ENCODE measurements around the gene SLIT3. TPM values are rescaled to one million over a fixed set of nuclear protein-coding genes. Genes with fewer than 3 reads are reported as not detected.
"Not testable (repeated sequence)": the region's sequence is repeated elsewhere in the genome, so short reads cannot be mapped to it uniquely, and the experiment has no call there.

The SLIT3 gene
- total and polyA plus RNA-seq, 2 donors, result 64.7 to 109 TPM

DNA sequence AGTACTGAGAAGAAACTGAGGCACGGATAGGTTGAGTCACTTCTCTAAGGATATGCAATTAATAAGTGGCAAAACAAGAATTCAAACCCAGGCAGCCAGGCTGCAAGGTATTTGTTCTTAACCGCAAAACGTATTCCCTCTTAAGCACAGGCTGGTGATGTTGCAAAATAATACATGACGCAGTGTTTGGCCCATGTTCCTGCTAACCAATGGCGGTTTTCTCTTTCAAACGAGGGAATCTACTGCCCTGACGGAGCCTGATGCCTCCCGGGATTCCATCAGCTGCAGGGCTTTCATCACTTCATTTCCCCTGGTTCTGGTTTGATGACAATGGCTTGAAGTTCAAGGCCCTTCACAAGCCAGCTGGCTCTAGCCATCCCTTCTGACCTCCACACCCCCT is 154.8 kb downstream of the SLIT3 start:
- WGBS, result 90% methylated on average over 8 of the region's 8 CpGs

DNA sequence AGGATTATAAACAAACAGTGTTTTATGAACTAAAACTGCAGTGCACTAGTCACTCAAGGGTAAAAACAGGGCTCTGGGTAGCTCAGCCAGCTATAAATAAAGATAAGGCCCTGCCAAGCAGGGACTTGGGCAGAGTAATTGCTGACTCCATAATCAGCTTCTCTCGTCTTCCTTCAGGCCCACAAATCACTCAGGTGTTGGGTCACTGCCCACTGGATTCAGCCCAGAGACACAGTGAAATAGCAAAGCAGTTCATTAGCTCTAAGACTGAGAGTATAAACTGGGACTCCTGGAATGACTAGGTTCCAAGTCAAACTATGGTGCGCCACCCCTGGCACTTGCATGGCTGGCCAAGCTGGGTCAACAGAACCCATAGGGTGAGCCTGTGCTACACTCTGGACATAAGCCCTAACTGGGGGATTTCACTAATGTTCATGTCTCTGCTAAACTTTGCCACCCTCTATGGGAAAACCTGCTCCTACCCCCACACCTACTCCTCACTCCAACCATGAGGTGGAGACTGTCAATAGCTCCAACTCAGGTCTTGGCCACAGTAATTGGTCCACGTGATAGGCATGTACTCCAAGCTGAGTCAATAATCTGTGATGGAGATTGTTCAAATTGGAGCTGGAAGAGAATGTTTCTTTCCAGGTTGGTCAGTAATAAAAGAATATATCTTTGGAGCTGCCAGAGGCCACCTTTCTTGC is 158.5 kb downstream of the SLIT3 start:
- Histone ChIP-seq H3K27ac (ENCODE audit: low read depth) (no peak overlapping the region), H3K4me1 (ENCODE audit: insufficient read depth) (peaks cover 1% of the 10 kb centered on the region), H3K36me3 (ENCODE audit: insufficient read depth) (no peaks in the 10 kb centered on the region), H3K4me3 (ENCODE audit: low read depth, low read length) (no peak overlapping the region)
- DNase-seq (ENCODE audit: extremely low spot score), result peak; percentile 79
- WGBS, result 33% methylated on average over 3 of the region's 3 CpGs

More for the DNA sequence above, 154.8 kb downstream of the SLIT3 start:
- no peak overlapping the region for H3K4me3 ChIP-seq (ENCODE audit: low read depth, low read length)
- no peak overlapping the region for H3K27ac ChIP-seq (ENCODE audit: low read depth)
- H3K4me1 ChIP-seq (ENCODE audit: insufficient read depth), result no peaks in the 10 kb centered on the region
- no peaks in the 10 kb centered on the region for H3K36me3 ChIP-seq (ENCODE audit: insufficient read depth)
- no peak for DNase-seq (ENCODE audit: extremely low spot score)

DNA sequence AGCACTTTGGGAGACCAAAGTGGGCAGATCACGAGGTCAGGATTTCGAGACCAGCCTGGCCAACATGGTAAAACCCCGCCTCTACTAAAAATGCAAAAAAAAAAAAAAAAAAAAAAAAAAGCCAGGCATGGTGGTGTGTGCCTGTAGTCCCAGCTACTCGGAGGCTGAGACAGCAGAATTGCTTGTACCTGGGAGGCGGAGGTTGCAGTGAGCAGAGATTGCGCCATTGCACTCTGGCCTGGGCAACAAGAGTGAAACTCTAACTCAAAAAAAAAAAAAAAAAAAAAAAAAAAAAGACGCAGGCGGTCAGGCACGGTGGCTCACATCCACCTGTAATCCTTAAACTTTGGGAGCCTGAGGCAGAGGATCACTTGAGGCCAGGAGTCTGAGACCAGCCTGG is 160.7 kb downstream of the SLIT3 start:
- WGBS, result 92% methylated on average over 9 of the region's 9 CpGs
- not testable (repeated sequence) for H3K27ac ChIP-seq (ENCODE audit: low read depth); H3K4me3 ChIP-seq (ENCODE audit: low read depth, low read length); H3K4me1 ChIP-seq (ENCODE audit: insufficient read depth); DNase-seq (ENCODE audit: extremely low spot score); H3K36me3 ChIP-seq (ENCODE audit: insufficient read depth)

DNA sequence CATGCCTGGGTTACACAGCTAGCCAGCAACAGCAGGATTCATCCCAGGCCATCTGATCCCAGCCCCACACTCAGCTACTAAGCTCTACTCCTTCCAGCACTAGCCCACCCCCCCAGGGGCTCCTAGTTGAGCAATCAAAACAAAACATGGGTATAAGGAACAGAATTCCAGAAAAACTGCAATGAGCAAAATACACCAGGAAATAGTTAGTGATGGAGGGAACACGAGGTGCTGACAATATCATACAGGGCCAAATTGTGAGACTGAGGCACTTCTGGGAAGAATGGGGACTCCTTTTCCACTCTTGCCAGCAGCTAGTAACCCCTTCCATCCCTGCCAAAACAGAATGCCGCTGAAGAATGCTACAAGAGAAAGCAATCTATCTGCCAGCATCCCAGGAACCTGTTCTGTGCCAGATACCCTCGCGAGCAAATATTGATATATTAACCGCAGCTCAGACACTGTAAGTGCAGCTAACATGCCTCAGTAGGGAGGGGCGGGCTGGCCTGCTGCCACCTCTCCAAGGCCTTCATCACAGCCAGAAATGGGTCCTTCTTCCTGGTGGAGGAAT is 161.4 kb downstream of the SLIT3 start:
- no peaks in the 10 kb centered on the region for H3K36me3 ChIP-seq (ENCODE audit: insufficient read depth)
- WGBS, result 62% methylated on average over 6 of the region's 6 CpGs
- peaks cover 1% of the 10 kb centered on the region for H3K4me1 ChIP-seq (ENCODE audit: insufficient read depth)

DNA sequence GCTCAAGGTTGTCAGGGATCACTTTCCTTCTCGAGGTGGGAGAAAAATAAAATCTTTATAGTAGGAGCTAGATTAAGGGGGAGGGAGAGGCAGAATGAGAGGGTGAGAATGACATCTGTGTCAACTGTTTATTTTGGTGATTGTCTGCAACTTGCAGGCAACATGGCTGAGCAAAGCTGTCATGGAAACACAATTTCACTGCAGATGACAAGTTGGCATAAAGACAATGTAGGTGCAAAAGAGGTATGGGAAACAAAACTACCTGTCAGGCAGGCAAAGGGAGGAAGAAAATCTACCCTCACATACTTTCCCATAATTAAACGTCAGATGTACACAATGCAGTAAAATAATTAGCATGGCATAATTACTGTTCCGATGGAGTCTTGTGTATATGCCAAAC is 167.4 kb downstream of the SLIT3 start:
- H3K4me3 ChIP-seq (ENCODE audit: low read depth, low read length), result no peak overlapping the region
- H3K36me3 ChIP-seq (ENCODE audit: insufficient read depth), result no peaks in the 10 kb centered on the region
- DNase-seq (ENCODE audit: extremely low spot score), result no peak
- no peaks in the 10 kb centered on the region for H3K4me1 ChIP-seq (ENCODE audit: insufficient read depth)
- WGBS, result 89% methylated on average over 3 of the region's 3 CpGs
- no peak overlapping the region for H3K27ac ChIP-seq (ENCODE audit: low read depth)

More for the DNA sequence above, 161.4 kb downstream of the SLIT3 start:
- Histone ChIP-seq H3K27ac (ENCODE audit: low read depth) (no peak overlapping the region), H3K4me3 (ENCODE audit: low read depth, low read length) (no peak overlapping the region)
- DNase-seq (ENCODE audit: extremely low spot score), result peak; percentile 55

DNA sequence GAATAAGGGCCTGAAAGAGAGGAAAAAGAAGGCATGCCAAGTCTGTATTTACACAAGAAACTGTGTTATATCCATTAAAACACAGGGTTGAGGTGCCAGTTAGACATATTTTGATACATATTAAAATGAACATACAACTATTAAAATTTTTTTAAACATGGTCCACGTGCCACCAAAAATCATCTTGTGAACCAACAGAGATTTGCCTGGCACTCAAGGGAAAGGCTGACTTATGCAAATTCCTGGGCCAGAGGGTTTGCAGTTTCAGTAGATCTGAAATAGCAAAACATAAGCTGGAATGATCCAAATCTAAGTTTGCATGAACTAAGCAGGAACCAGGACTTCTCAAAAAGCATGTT is 168.7 kb downstream of the SLIT3 start:
- Histone ChIP-seq H3K4me3 (ENCODE audit: low read depth, low read length) (no peak overlapping the region), H3K36me3 (ENCODE audit: insufficient read depth) (no peaks in the 10 kb centered on the region), H3K4me1 (ENCODE audit: insufficient read depth) (no peaks in the 10 kb centered on the region), H3K27ac (ENCODE audit: low read depth) (no peak overlapping the region)
- no peak for DNase-seq (ENCODE audit: extremely low spot score)
- 75% methylated on average over 1 of the region's 1 CpG for WGBS

DNA sequence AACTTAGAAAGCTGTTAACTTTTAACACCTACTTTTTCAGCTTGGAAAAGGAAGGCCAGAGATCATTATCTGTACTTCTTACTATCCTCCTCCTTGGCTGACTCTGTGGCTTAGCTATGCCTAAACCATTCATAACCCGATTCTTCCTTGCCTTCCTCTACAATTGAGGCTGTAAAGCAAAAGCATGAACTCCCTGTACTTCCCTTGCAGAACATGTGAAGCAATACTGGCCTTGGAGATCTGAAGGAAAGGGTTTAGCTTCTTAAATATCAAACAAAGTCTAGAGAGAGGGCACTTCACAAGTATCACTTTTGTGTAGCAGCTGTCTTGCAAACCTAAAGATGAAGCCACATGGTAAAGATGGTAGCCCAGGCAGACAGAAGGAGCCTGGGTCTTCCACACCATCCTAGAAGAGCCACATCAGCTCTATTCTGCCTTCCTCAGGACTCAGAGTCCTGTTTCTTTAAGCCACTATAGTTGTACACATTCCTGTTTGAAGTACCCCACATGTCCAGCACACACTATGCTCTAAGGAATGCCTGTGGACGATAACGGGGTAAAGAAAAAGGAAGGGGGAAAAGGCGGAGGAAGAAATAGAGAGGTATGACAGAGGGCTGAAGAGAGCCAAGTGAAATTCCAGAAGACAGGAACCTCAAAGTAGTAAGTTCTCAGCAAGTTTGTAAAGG is 169.2 kb downstream of the SLIT3 start:
- Histone ChIP-seq H3K4me1 (ENCODE audit: insufficient read depth) (no peaks in the 10 kb centered on the region), H3K36me3 (ENCODE audit: insufficient read depth) (no peaks in the 10 kb centered on the region), H3K27ac (ENCODE audit: low read depth) (no peak overlapping the region), H3K4me3 (ENCODE audit: low read depth, low read length) (no peak overlapping the region)
- WGBS, result 43% methylated on average over 4 of the region's 4 CpGs
- DNase-seq (ENCODE audit: extremely low spot score), result no peak

DNA sequence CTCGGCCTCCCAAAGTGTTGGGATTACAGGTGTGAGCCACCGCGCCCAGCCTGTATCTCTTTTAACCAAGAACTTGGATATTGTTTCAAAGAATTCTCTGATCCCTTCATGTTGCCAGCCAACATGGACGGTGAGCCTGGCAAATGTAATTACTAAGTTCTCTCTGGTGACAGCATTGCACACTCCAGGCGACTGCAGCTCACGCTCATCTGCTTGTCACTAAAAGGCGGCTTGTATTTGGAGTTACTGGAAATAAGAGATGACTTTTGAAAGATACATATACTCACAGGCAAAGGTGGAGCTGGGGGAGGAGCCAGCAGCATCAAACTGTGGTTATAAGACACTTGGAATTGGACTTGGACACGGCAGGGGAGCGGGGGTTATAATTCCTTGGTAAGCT is 172.3 kb downstream of the SLIT3 start:
- DNase-seq (ENCODE audit: extremely low spot score), result no peak
- Histone ChIP-seq H3K27ac (ENCODE audit: low read depth) (no peak overlapping the region), H3K36me3 (ENCODE audit: insufficient read depth) (no peaks in the 10 kb centered on the region), H3K4me3 (ENCODE audit: low read depth, low read length) (no peak overlapping the region), H3K4me1 (ENCODE audit: insufficient read depth) (no peaks in the 10 kb centered on the region)
- 95% methylated on average over 9 of the region's 9 CpGs for WGBS

DNA sequence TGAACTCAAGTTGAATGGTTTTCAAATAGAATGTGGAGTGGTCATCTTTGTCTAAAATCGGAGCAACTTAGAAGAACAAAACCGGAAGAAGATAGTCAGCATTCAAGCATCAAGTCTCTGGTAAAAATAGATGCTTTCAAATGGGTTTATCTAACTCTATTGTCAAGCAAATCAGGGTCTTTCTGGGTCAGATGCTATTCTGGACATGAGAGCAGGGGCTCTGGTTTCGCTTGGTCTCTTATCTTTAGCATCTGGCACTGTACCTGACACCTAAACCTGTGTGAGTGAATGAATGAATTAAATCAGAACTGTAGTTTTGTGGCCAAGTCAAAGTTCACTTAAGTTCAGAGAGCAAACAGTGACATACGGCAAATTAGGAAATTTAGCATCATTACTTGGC is 173.5 kb downstream of the SLIT3 start:
- Histone ChIP-seq H3K36me3 (ENCODE audit: insufficient read depth) (no peaks in the 10 kb centered on the region), H3K4me1 (ENCODE audit: insufficient read depth) (no peaks in the 10 kb centered on the region), H3K4me3 (ENCODE audit: low read depth, low read length) (no peak overlapping the region), H3K27ac (ENCODE audit: low read depth) (no peak overlapping the region)
- DNase-seq (ENCODE audit: extremely low spot score), result no peak
- 80% methylated on average over 4 of the region's 4 CpGs for WGBS

DNA sequence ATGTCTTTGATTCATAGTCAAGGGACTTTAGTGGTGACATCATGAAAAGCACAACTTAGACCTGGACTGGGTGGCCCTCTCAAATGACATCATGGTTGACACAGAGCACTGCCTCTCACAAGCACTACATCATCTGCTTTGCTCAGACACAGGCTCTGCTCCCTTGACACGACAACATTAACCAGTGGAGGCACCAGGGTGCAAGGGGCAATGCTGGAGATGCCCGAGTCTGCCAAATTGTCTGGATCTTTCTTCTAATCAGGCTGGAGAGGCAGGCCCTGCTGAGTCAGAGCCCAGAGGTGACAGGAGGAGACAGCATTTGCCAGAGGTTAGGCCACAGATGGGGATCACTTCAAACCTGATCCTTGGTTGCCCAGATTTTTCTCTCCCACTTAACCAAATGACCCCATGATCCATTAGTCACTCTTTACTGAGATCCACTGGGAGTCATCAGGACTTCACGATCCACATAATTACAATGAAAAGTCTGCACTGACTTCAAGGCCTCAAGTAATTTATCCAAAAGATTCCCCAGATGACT is 174.4 kb downstream of the SLIT3 start:
- no peak for DNase-seq (ENCODE audit: extremely low spot score)
- H3K36me3 ChIP-seq (ENCODE audit: insufficient read depth), result no peaks in the 10 kb centered on the region
- no peak overlapping the region for H3K27ac ChIP-seq (ENCODE audit: low read depth)
- 85% methylated on average over 3 of the region's 3 CpGs for WGBS
- H3K4me3 ChIP-seq (ENCODE audit: low read depth, low read length), result no peak overlapping the region
- no peaks in the 10 kb centered on the region for H3K4me1 ChIP-seq (ENCODE audit: insufficient read depth)

DNA sequence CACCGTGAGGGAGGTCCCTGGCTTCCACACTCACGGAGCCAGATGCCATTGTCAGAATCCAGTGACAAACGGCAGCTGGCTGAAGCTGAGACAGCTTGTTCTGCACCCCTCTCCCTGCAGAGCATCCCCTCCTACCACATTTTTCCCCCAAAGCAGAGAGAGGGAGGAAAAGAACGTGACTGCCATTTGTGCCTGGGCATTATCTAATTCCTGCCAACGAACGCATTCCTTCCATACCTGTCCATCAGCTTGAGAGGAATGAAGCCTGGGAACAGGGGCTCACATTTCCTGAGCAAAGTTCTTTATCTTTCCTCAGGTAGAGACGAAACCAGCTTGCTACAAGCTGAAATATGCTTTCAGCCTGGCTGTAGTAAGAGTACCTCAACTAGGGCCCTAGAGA is 175.4 kb downstream of the SLIT3 start:
- H3K4me1 ChIP-seq (ENCODE audit: insufficient read depth), result no peaks in the 10 kb centered on the region
- WGBS, result 73% methylated on average over 7 of the region's 7 CpGs
- no peak for DNase-seq (ENCODE audit: extremely low spot score)
- H3K4me3 ChIP-seq (ENCODE audit: low read depth, low read length), result no peak overlapping the region
- H3K27ac ChIP-seq (ENCODE audit: low read depth), result no peak overlapping the region
- no peaks in the 10 kb centered on the region for H3K36me3 ChIP-seq (ENCODE audit: insufficient read depth)

DNA sequence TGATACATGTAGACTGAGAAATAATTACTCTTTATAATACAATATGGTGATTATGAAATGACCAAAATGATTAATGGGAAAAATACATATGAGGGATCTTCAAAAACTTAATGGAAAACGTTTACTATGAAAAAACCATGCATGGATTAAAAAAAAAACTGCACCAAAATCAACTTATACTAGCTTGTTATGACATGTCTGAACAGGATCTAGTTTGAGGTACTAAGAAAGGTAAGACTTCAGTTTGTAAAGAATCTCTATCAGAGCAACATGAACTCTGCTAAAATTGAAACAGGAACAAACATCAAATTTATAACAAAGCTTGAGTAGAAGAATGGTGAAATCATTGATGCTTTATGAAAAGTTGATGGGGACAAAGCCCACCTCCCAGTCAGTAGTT is 178.0 kb downstream of the SLIT3 start:
- 82% methylated on average over 1 of the region's 1 CpG for WGBS
- no peaks in the 10 kb centered on the region for H3K36me3 ChIP-seq (ENCODE audit: insufficient read depth)
- DNase-seq (ENCODE audit: extremely low spot score), result no peak
- no peak overlapping the region for H3K4me3 ChIP-seq (ENCODE audit: low read depth, low read length)
- H3K27ac ChIP-seq (ENCODE audit: low read depth), result no peak overlapping the region
- no peaks in the 10 kb centered on the region for H3K4me1 ChIP-seq (ENCODE audit: insufficient read depth)

DNA sequence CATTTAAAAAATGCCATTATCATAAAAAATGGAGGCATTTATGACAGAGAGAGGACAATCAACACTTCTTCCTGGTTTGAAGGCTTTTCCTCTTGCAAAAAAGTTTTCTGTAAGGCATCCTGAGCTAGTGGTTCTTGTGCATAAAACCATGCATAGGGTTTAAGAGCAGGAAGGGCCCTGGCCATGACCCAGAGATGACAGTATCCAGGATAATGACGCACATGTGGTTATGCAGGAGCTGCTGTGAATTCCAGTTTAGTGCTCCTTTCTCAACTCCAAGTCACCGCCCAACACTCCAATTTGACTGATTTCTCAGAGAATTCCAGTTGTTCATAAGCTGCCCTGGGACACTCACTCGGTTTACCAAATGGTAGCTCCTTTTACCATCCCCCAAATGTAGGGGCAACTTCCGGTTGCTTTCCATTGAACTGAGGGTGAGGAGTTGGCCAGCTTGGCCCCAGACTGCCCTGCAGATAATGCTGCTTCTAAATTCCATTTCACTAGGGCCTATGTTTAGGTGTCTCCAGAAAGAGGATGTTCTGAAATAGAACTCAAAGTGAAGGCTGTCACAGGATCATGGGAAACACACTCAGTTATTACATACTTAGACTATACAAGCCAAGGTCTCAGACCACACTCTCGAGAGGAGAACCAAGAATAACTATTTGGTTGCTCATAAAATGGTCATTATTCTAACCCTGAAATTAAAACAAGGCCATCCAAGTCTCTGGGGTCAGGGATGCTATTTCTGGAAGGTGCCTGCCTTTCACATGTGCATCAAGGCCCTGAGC is 179.1 kb downstream of the SLIT3 start:
- Histone ChIP-seq H3K4me3 (ENCODE audit: low read depth, low read length) (no peak overlapping the region), H3K27ac (ENCODE audit: low read depth) (no peak overlapping the region), H3K4me1 (ENCODE audit: insufficient read depth) (no peaks in the 10 kb centered on the region), H3K36me3 (ENCODE audit: insufficient read depth) (no peaks in the 10 kb centered on the region)
- DNase-seq (ENCODE audit: extremely low spot score), result no peak
- 88% methylated on average over 5 of the region's 5 CpGs for WGBS

All from urinary bladder (tissue), 4 donors.